Activated T-cell treated with anti-CD3 and anti-CD28 coated beads, Interleukin-2, amount 50 U/mL, for 72 hours (primary cell): ENCODE results near the gene CD180. TPM values are rescaled to one million over a fixed set of nuclear protein-coding genes. Genes with fewer than 3 reads are reported as not detected.

Experiments used
- ATAC-seq, 2 donors: fragments of 150-1000 bp; cut with Tn5 transposase; replicated peaks in 1 of 2; 2 replicates each; pipeline ENCODE4 v1.10.0; 2021; ENCODE audit warnings: moderate library complexity in 2 of 2, mild to moderate bottlenecking in 1 of 2
- DNase-seq, 2 donors: peaks; one replicate each; pipeline ENCODE4 v3.0.0; 2021 to 2022; ENCODE audit warnings: mixed read lengths in 1 of 2
- H3K27ac Mint-ChIP-seq: one replicate; pipeline ENCODE4 v1.8.0; 2022; ENCODE audit warnings: mild to moderate bottlenecking, moderate library complexity, mixed read lengths
- H3K27me3 Mint-ChIP-seq: one replicate; pipeline ENCODE4 v1.8.0; 2022; ENCODE audit warnings: low read depth, mixed read lengths
- H3K36me3 Mint-ChIP-seq, 2 donors: one replicate each; pipeline ENCODE4 v1.8.0; 2022; ENCODE audit warnings: mixed read lengths in 2 of 2, mild to moderate bottlenecking in 1 of 2; ENCODE audit not compliant: insufficient read depth in 2 of 2
- H3K4me1 Mint-ChIP-seq: one replicate; pipeline ENCODE4 v1.8.0; 2022; ENCODE audit warnings: low read depth, mixed read lengths
- H3K4me3 Mint-ChIP-seq, 2 donors: one replicate each; pipeline ENCODE4 v1.8.0; 2022; ENCODE audit warnings: mild to moderate bottlenecking in 2 of 2, mixed read lengths in 2 of 2, moderate library complexity in 2 of 2
- H3K9me3 Mint-ChIP-seq, 2 donors: one replicate each; pipeline ENCODE4 v1.8.0; 2022; ENCODE audit warnings: mixed read lengths in 2 of 2
- total RNA-seq, 2 donors: library from RNA; stranded (reverse); gene quantifications; one replicate each; pipeline ENCODE4 v1.2.3, GENCODE V29; 2022

The CD180 gene
- total RNA-seq, 2 donors from 2014 or later, result 0.05 to 0.14 TPM

- H3K27me3 Mint-ChIP-seq, result no peaks in the 10 kb centered on the region
- no peak overlapping the region for H3K27ac Mint-ChIP-seq
- no peaks in the 10 kb centered on the region for H3K9me3 Mint-ChIP-seq
- no peaks in the 10 kb centered on the region for H3K4me1 Mint-ChIP-seq
- no peak for DNase-seq
- peaks cover 4 to 17% of the 10 kb centered on the region in 2 donors for H3K36me3 Mint-ChIP-seq
- no peak for ATAC-seq
- H3K4me3 Mint-ChIP-seq, result no peak overlapping the region
Observed at GRCh38 chr5:67143549-67143948, 53.0 kb downstream of the CD180 start.

- Mint-ChIP-seq H3K36me3 (peaks cover 4 to 17% of the 10 kb centered on the region in 2 donors), H3K27ac (no peak overlapping the region), H3K4me1 (no peaks in the 10 kb centered on the region), H3K4me3 (no peak overlapping the region), H3K27me3 (no peaks in the 10 kb centered on the region), H3K9me3 (no peaks in the 10 kb centered on the region)
- ATAC-seq, result no peak
- no peak for DNase-seq
Observed at GRCh38 chr5:67142816-67143215, 53.8 kb downstream of the CD180 start.

- no peak overlapping the region for H3K4me3 Mint-ChIP-seq
- H3K27me3 Mint-ChIP-seq, result no peaks in the 10 kb centered on the region
- DNase-seq, result no peak
- no peak for ATAC-seq
- no peak overlapping the region for H3K27ac Mint-ChIP-seq
- H3K36me3 Mint-ChIP-seq, result peaks cover 4 to 17% of the 10 kb centered on the region in 2 donors
- no peaks in the 10 kb centered on the region for H3K4me1 Mint-ChIP-seq
- H3K9me3 Mint-ChIP-seq, result no peaks in the 10 kb centered on the region
Observed at GRCh38 chr5:67141644-67142043, 55.0 kb downstream of the CD180 start.

DNA sequence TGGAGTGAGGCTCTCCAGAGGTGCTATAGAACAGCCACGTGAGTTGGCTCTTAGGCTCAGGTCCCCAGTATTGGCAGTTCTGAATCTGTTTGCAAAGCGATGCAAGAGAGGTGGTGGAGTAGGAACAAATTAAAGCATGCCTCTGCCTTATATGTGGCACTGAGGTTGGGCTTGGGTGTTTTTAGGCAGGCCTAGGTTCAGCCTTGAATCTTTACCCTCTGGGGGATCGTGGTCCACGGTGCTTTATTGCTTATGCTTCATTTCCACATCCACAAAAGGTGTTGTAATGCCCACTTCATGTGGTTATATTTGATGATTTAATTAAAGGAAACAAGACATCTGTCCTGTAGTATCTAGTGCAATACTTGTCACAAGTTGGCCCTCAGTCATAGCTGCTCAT, 56.2 kb downstream of the CD180 start:
- Mint-ChIP-seq H3K4me3 (no peak overlapping the region), H3K27ac (no peak overlapping the region), H3K27me3 (no peaks in the 10 kb centered on the region), H3K36me3 (peaks cover 2 to 18% of the 10 kb centered on the region in 2 donors), H3K9me3 (no peaks in the 10 kb centered on the region), H3K4me1 (no peaks in the 10 kb centered on the region)
- ATAC-seq (no peak), DNase-seq (no peak)

GRCh38 chr5:67139030-67139429, 57.6 kb downstream of the CD180 start:
- no peaks in the 10 kb centered on the region for H3K27me3 Mint-ChIP-seq
- ATAC-seq, result no peak
- peaks cover 0 to 20% of the 10 kb centered on the region in 2 donors for H3K36me3 Mint-ChIP-seq
- H3K4me3 Mint-ChIP-seq, result no peak overlapping the region
- H3K27ac Mint-ChIP-seq, result no peak overlapping the region
- H3K4me1 Mint-ChIP-seq, result no peaks in the 10 kb centered on the region
- H3K9me3 Mint-ChIP-seq, result no peaks in the 10 kb centered on the region
- DNase-seq, result no peak

DNA sequence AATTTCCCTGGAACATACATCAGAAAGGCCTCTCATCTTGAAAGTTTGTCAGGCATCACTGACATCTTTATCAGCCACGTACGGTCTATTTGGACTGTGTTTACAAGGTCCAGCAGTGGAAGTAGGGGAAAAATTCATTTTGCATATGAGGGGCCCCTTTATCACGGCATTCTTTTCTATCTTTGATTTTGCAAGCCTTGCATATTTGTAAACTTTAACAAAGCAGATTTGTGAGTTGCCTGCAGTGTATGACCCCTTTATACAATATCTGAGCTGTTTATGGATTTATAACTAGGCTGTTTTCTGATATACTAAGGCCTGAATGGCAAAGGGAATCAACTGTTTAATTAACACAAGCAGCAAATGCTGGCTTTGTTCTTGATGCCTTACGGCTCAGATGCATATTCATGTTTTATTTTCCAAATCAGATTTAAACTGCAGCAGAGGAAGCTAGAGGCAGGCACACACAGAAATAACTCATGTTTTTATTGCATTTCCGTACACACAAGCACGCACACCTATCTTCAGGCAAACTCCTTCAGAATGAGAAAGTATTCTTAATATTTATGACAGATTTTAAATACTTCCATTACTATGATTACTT, 61.1 kb downstream of the CD180 start:
- no peaks in the 10 kb centered on the region for H3K4me1 Mint-ChIP-seq
- DNase-seq, result no peak
- no peak overlapping the region for H3K27ac Mint-ChIP-seq
- H3K27me3 Mint-ChIP-seq, result no peaks in the 10 kb centered on the region
- H3K9me3 Mint-ChIP-seq, result no peaks in the 10 kb centered on the region
- ATAC-seq, result no peak
- no peak overlapping the region for H3K4me3 Mint-ChIP-seq
- H3K36me3 Mint-ChIP-seq, result peaks cover 0 to 9% of the 10 kb centered on the region in 2 donors

GRCh38 chr5:67133776-67134175, 62.8 kb downstream of the CD180 start:
- peaks cover 0 to 9% of the 10 kb centered on the region in 2 donors for H3K36me3 Mint-ChIP-seq
- no peaks in the 10 kb centered on the region for H3K9me3 Mint-ChIP-seq
- H3K27ac Mint-ChIP-seq, result no peak overlapping the region
- DNase-seq (no peak), ATAC-seq (no peak)
- no peaks in the 10 kb centered on the region for H3K4me1 Mint-ChIP-seq
- H3K4me3 Mint-ChIP-seq, result no peak overlapping the region
- no peaks in the 10 kb centered on the region for H3K27me3 Mint-ChIP-seq

DNA sequence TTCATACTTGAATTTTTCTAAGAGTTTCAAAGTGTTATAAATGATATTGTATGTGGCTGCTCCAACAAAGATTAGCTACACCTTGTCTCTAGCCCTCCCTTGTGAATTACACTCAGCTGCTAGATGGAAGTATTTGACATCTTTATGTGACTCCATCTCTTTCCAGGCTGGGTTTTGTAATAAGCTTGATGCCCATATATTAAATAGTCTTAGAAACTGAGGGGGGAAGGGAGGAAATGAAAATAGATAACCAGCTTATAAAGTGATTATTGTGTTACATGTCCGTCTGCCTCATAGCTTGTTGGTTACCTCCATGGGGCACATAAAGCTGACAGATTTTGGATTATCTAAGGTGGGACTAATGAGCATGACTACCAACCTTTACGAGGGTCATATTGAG, 63.4 kb downstream of the CD180 start:
- Mint-ChIP-seq H3K27me3 (no peaks in the 10 kb centered on the region), H3K36me3 (peaks cover 2 to 9% of the 10 kb centered on the region in 2 donors), H3K4me1 (no peaks in the 10 kb centered on the region), H3K27ac (no peak overlapping the region), H3K9me3 (no peaks in the 10 kb centered on the region), H3K4me3 (no peak overlapping the region)
- DNase-seq (no peak), ATAC-seq (no peak)

DNA sequence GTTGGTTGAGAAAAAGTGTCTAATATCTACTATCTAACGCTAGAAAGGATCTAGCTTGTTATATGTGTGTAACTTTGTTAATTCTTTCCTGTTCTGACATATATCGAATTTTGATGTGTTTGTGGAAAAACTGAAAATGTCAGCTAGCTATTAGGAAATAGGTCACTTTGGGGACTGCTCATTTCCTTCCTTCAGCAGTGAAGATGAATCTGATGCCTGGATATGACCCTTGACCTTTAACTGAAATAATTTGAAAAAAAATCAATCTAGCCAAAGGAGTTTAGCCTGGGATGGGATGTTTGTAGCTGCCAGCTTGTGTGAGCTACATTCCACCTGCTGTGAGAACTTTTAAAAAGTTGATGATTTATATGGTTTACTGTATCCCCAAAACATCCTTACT, 66.8 kb downstream of the CD180 start:
- ATAC-seq (no peak), DNase-seq (no peak)
- peaks cover 10 to 14% of the 10 kb centered on the region in 2 donors for H3K36me3 Mint-ChIP-seq
- no peak overlapping the region for H3K4me3 Mint-ChIP-seq
- H3K9me3 Mint-ChIP-seq, result no peaks in the 10 kb centered on the region
- no peak overlapping the region for H3K27ac Mint-ChIP-seq
- H3K27me3 Mint-ChIP-seq, result no peaks in the 10 kb centered on the region
- H3K4me1 Mint-ChIP-seq, result no peaks in the 10 kb centered on the region
